ENCODE measurements around the gene NKX6-1. TPM values are rescaled to one million over a fixed set of nuclear protein-coding genes. Genes with fewer than 3 reads are reported as not detected.

Gene NKX6-1
- total and polyA plus RNA-seq, 9 of the 15 experiments (the other 6 are each of a cell fraction or from before 2014, with no cell fraction given): not detected

GRCh38 chr4:84496706-84497503 lies 2.2 kb downstream of the NKX6-1 start (continued):
- TF ChIP-seq BHLHE40 (IDR thresholded peaks at IDR 0.05; ENCODE audit: low read length) (no peak), COPS2 (conservative IDR thresholded peaks at IDR 0.05) (no peak)

GRCh38 chr4:84496331-84496705 lies 2.8 kb downstream of the NKX6-1 start:
- Histone ChIP-seq H3K27me3 (ENCODE audit: control insufficient read depth in 2 of 2, insufficient read depth in 2 of 2, low read length in 2 of 2) (peaks cover 33 to 60% of the 10 kb centered on the region in 2 experiments; a peak in 4 of 5 replicates), H3K4me3 (no peak overlapping the region), H3K27ac (ENCODE audit: extremely low read depth, low read depth, low read length) (no peak overlapping the region), H3K79me2 (ENCODE audit: control insufficient read depth, insufficient read depth, low read length) (no peaks in the 10 kb centered on the region), H3K9ac (ENCODE audit: insufficient read depth in 1 of 2, low read depth in 2 of 2, low read length in 2 of 2) (no peak overlapping the region), H4K20me1 (replicated peaks; ENCODE audit: control insufficient read depth, insufficient read depth, low read length) (no peaks in the 10 kb centered on the region), H3K9me3 (replicated peaks; ENCODE audit: control insufficient read depth, insufficient read depth, low read depth, low read length) (no peaks in the 10 kb centered on the region), H2AFZ (ENCODE audit: low read depth, low read length) (no peak overlapping the region), H3K4me1 (replicated peaks in 1 of 2; ENCODE audit: control insufficient read depth in 2 of 2, insufficient read depth in 2 of 2, low read length in 2 of 2) (peaks cover 0 to 33% of the 10 kb centered on the region in 2 experiments; a peak in 2 of 5 replicates), H3K4me2 (ENCODE audit: insufficient read depth, low read length) (no peak overlapping the region), H3K9me1 (ENCODE audit: control insufficient read depth, insufficient read depth, low read length) (no peaks in the 10 kb centered on the region), H3K36me3 (ENCODE audit: control insufficient read depth, insufficient read depth, low read length) (no peaks in the 10 kb centered on the region)
- FAIRE-seq: no peak
- POLR2A ChIA-PET: no interaction called here
- intact Hi-C loops (cut with micrococcal nuclease): no loop called here
- DNase-seq (ENCODE audit: extremely low read depth in 1 of 4, low spot score in 3 of 4): no peak
- TF ChIP-seq LARP7 (IDR thresholded peaks at IDR 0.05) (no peak), DNMT1 (IDR thresholded peaks at IDR 0.05) (no peak), TEAD4 (IDR thresholded peaks at IDR 0.05; ENCODE audit: low read length) (no peak), TEAD4 (CRISPR knock-in tag; IDR thresholded peaks at IDR 0.05; ENCODE audit: borderline replicate concordance) (no peak), KDM1A (IDR thresholded peaks at IDR 0.05) (no peak), HLTF (IDR thresholded peaks at IDR 0.05) (no peak), HDAC1 (IDR thresholded peaks at IDR 0.05) (no peak), NFIC (IDR thresholded peaks at IDR 0.05) (no peak), SMARCC2 (IDR thresholded peaks at IDR 0.05; ENCODE audit: low read depth) (no peak), ZNF518B (CRISPR knock-in tag; IDR thresholded peaks at IDR 0.05) (no peak), SMARCA4 (IDR thresholded peaks at IDR 0.05) (no peak), HIVEP1 (CRISPR knock-in tag; IDR thresholded peaks at IDR 0.05) (no peak), CTCF (IDR thresholded peaks at IDR 0.05 in 2 of 3, conservative IDR thresholded peaks at IDR 0.05 in 1 of 3; ENCODE audit: insufficient read depth in 2 of 3, low read depth in 1 of 3, low read length in 3 of 3) (no peak), NUFIP1 (IDR thresholded peaks at IDR 0.05; ENCODE audit: partially characterized antibody) (no peak), GATAD2A (IDR thresholded peaks at IDR 0.05) (no peak), IFI16 (CRISPR knock-in tag; IDR thresholded peaks at IDR 0.05) (no peak), TRIM28 (IDR thresholded peaks at IDR 0.05) (no peak), MCM5 (IDR thresholded peaks at IDR 0.05; ENCODE audit: low read depth) (no peak), ESRRA (IDR thresholded peaks at IDR 0.05; ENCODE audit: borderline replicate concordance, low read depth) (no peak)
- BruUV-seq (replicated peaks): no TSS peak
- no peak for ATAC-seq
- CTCF ChIA-PET (ENCODE audit: low intra/inter-chr PET ratio): no interaction called here
- in situ Hi-C loops (cut with MboI): no loop called here
- WGBS (ENCODE audit: insufficient coverage, low coverage, missing lambda C conversion rate): 10% methylated on average over 15 of the region's 24 CpGs
